ENCODE data around the gene NPBWR2. TPM values are rescaled to one million over a fixed set of nuclear protein-coding genes. Genes with fewer than 3 reads are reported as not detected.
A peak's percentile ranks its signal among the peaks of the same experiment; 100 is the strongest.

Gene NPBWR2
- total and polyA plus RNA-seq, 2 experiments from 2014 or later = not detected

- H3K4me1 ChIP-seq (ENCODE audit: insufficient read depth) = 0 out of 2 replicates have a peak, but pooled peaks cover 5% of the 10 kb centered on the region
- H3K79me2 ChIP-seq (replicated peaks; ENCODE audit: insufficient read depth) = no peaks in the 10 kb centered on the region
- H3K27me3 ChIP-seq (ENCODE audit: insufficient read depth) = no peaks in the 10 kb centered on the region
- no peak overlapping the region for H3K27ac Mint-ChIP-seq
- H3F3A ChIP-seq (replicated peaks; ENCODE audit: low read depth) = no peaks in the 10 kb centered on the region
- peaks cover 2% of the 10 kb centered on the region; the same call in 1 of the 3 replicates for H3K36me3 Mint-ChIP-seq (ENCODE audit: low read depth)
- no peak overlapping the region for H3K4me2 ChIP-seq
- H3K27me3 Mint-ChIP-seq (ENCODE audit: insufficient read depth, low read depth, poor library complexity) = peaks cover 10% of the 10 kb centered on the region
- no peak for ATAC-seq
- H3K4me3 ChIP-seq = no peak overlapping the region
- H3K4me3 Mint-ChIP-seq = no peak overlapping the region
- TF ChIP-seq ZNF114 (CRISPR knock-in tag; IDR thresholded peaks at IDR 0.05) (no peak), ZNF331 (CRISPR knock-in tag; IDR thresholded peaks at IDR 0.05; ENCODE audit: low read depth) (no peak), JUNB (IDR thresholded peaks at IDR 0.05; ENCODE audit: unreplicated experiment) (no peak), POLR2AphosphoS5 (IDR thresholded peaks at IDR 0.05; ENCODE audit: low read depth) (no peak)
- TF ChIP-seq, protein P1, sequence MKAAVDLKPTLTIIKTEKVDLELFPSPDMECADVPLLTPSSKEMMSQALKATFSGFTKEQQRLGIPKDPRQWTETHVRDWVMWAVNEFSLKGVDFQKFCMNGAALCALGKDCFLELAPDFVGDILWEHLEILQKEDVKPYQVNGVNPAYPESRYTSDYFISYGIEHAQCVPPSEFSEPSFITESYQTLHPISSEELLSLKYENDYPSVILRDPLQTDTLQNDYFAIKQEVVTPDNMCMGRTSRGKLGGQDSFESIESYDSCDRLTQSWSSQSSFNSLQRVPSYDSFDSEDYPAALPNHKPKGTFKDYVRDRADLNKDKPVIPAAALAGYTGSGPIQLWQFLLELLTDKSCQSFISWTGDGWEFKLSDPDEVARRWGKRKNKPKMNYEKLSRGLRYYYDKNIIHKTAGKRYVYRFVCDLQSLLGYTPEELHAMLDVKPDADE (IDR thresholded peaks at IDR 0.05) = no peak
- H3K4me1 Mint-ChIP-seq = peaks cover 15% of the 10 kb centered on the region
- no peak for DNase-seq (ENCODE audit: low spot score)
- H3K9me3 Mint-ChIP-seq = no peaks in the 10 kb centered on the region
- no peaks in the 10 kb centered on the region for H3K36me3 ChIP-seq (ENCODE audit: insufficient read depth)
- no peaks in the 10 kb centered on the region for H3K9me2 ChIP-seq (ENCODE audit: insufficient read depth)
- no peak overlapping the region for H3K27ac ChIP-seq (ENCODE audit: low read depth)
- H2AFZ ChIP-seq = no peak overlapping the region
- no peaks in the 10 kb centered on the region for H4K20me1 ChIP-seq (replicated peaks; ENCODE audit: insufficient read depth)
These were observed 36.9 kb downstream of the NPBWR2 start for GRCh38 chr20:64070244-64070993.

GRCh38 chr20:64069614-64070243, 37.6 kb downstream of the NPBWR2 start:
- no peak overlapping the region for H3K27ac ChIP-seq (ENCODE audit: low read depth)
- no peaks in the 10 kb centered on the region for H3K9me2 ChIP-seq (ENCODE audit: insufficient read depth)
- H3K4me2 ChIP-seq = no peak overlapping the region
- DNase-seq (ENCODE audit: low spot score) (peak; percentile 86), ATAC-seq (peak; percentile 75)
- TF ChIP-seq STAT1 (IDR thresholded peaks at IDR 0.05; ENCODE audit: unreplicated experiment) (no peak), NANOG (IDR thresholded peaks at IDR 0.05; ENCODE audit: borderline replicate concordance) (no peak), CTCF (conservative IDR thresholded peaks at IDR 0.05; ENCODE audit: low read depth in 2 of 2) (peak; percentile 74 to 84)
- H3K9me3 Mint-ChIP-seq = no peaks in the 10 kb centered on the region
- no peaks in the 10 kb centered on the region for H3K79me2 ChIP-seq (replicated peaks; ENCODE audit: insufficient read depth)
- 0 out of 2 replicates have a peak, but pooled peaks cover 5% of the 10 kb centered on the region for H3K4me1 ChIP-seq (ENCODE audit: insufficient read depth)
- no peak overlapping the region for H3K4me3 ChIP-seq
- H3F3A ChIP-seq (replicated peaks; ENCODE audit: low read depth) = no peaks in the 10 kb centered on the region
- peaks cover 19% of the 10 kb centered on the region for H3K4me1 Mint-ChIP-seq
- H3K27me3 Mint-ChIP-seq (ENCODE audit: insufficient read depth, low read depth, poor library complexity) = peaks cover 10% of the 10 kb centered on the region
- H3K27ac Mint-ChIP-seq = no peak overlapping the region
- no peaks in the 10 kb centered on the region for H3K36me3 ChIP-seq (ENCODE audit: insufficient read depth)
- no peaks in the 10 kb centered on the region for H3K27me3 ChIP-seq (ENCODE audit: insufficient read depth)
- H3K4me3 Mint-ChIP-seq = no peak overlapping the region
- H4K20me1 ChIP-seq (replicated peaks; ENCODE audit: insufficient read depth) = no peaks in the 10 kb centered on the region
- H3K36me3 Mint-ChIP-seq (ENCODE audit: low read depth) = peaks cover 2% of the 10 kb centered on the region; the same call in 1 of the 3 replicates
- H2AFZ ChIP-seq = no peak overlapping the region

Data from GM23338 (cell line).